WTC11 (cell line): ENCODE measurements around the gene SLC45A1. TPM values are rescaled to one million over a fixed set of nuclear protein-coding genes. Genes with fewer than 3 reads are reported as not detected.

ENCODE experiments used
- ATAC-seq: fragments of 200-7000 bp; cut with Tn5 transposase; 2 replicates; pipeline ENCODE4 v1.10.0; 2021; ENCODE audit warnings: mild to moderate bottlenecking, moderate library complexity
- CTCF ChIA-PET: fragments of 300-600 bp; sonication (Branson Sonifier 250); formaldehyde crosslinking; loops from one replicate; lab custom pipeline; 2021; ENCODE audit warnings: antibody characterized with exemption; lab: Charles Lee
- POLR2A ChIA-PET: fragments of 350-600 bp; sonication (Branson Sonifier 250); formaldehyde crosslinking; loops from one replicate; lab custom pipeline; 2021; ENCODE audit warnings: antibody characterized with exemption; lab: Charles Lee
- DNase-seq: peaks from one replicate; pipeline ENCODE4 v3.0.0; 2021; ENCODE audit warnings: low spot score
- H3K27ac Mint-ChIP-seq: 2 replicates; pipeline ENCODE4 v1.8.0; 2021; ENCODE audit warnings: mixed read lengths
- H3K27me3 Mint-ChIP-seq: 2 replicates; pipeline ENCODE4 v1.8.0; 2021; ENCODE audit warnings: low read depth, mild to moderate bottlenecking, moderate library complexity, mixed read lengths
- H3K36me3 Mint-ChIP-seq: 2 replicates; pipeline ENCODE4 v1.8.0; 2021; ENCODE audit warnings: mixed read lengths
- H3K4me1 Mint-ChIP-seq: 2 replicates; pipeline ENCODE4 v1.8.0; 2022; ENCODE audit warnings: mixed read lengths
- H3K4me3 Mint-ChIP-seq: 2 replicates; pipeline ENCODE4 v1.8.0; 2021; ENCODE audit warnings: mild to moderate bottlenecking, moderate library complexity, mixed read lengths
- H3K9me3 Mint-ChIP-seq: 2 replicates; pipeline ENCODE4 v1.8.0; 2021; ENCODE audit warnings: mixed read lengths
- ATF6 ChIP-seq: sonication (generic); formaldehyde crosslinking; IDR thresholded peaks from 2 replicates; pipeline ENCODE4 v1.8.1; 2023; ENCODE audit warnings: mild to moderate bottlenecking, missing genetic modification reagents
- CBFB ChIP-seq: sonication (generic); formaldehyde crosslinking; IDR thresholded peaks from 2 replicates; pipeline ENCODE4 v1.8.1; 2022; ENCODE audit warnings: mild to moderate bottlenecking, low read depth, missing genetic modification reagents
- CREB1 ChIP-seq: sonication (generic); formaldehyde crosslinking; IDR thresholded peaks from 2 replicates; pipeline ENCODE4 v1.8.0; 2023; ENCODE audit warnings: mild to moderate bottlenecking, missing genetic modification reagents
- EMX1 ChIP-seq: fragments of 250-450 bp; sonication (Bioruptor Pico); IDR thresholded peaks from 2 replicates; pipeline ENCODE4 v1.8.0; 2021; ENCODE audit warnings: mild to moderate bottlenecking
- GABPB1 ChIP-seq: sonication (generic); formaldehyde crosslinking; IDR thresholded peaks from 2 replicates; pipeline ENCODE4 v1.8.1; 2023; ENCODE audit warnings: mild to moderate bottlenecking, missing genetic modification reagents
- JUN ChIP-seq: sonication (generic); formaldehyde crosslinking; IDR thresholded peaks from 2 replicates; pipeline ENCODE4 v1.8.0; 2023; ENCODE audit warnings: mild to moderate bottlenecking, missing genetic modification reagents
- NFYB ChIP-seq: sonication (generic); formaldehyde crosslinking; conservative IDR thresholded peaks from 2 replicates; pipeline ENCODE4 v1.8.0; 2022; ENCODE audit warnings: low read depth, missing genetic modification reagents
- TEAD4 ChIP-seq: sonication (generic); formaldehyde crosslinking; IDR thresholded peaks from 2 replicates; pipeline ENCODE4 v1.8.0; 2022; ENCODE audit warnings: mild to moderate bottlenecking, missing genetic modification reagents
- ZNF138 ChIP-seq: sonication (generic); formaldehyde crosslinking; conservative IDR thresholded peaks from 2 replicates; pipeline ENCODE4 v1.8.1; 2022; ENCODE audit warnings: mild to moderate bottlenecking, moderate library complexity, missing genetic modification reagents
- ZNF219 ChIP-seq: sonication (generic); formaldehyde crosslinking; IDR thresholded peaks from 2 replicates; pipeline ENCODE4 v1.8.0; 2023; ENCODE audit warnings: missing genetic modification reagents, mild to moderate bottlenecking, borderline replicate concordance
- ZNF416 ChIP-seq: fragments of 250-450 bp; sonication (Bioruptor Pico); IDR thresholded peaks from 2 replicates; pipeline ENCODE4 v1.9.0; 2021; ENCODE audit warnings: mild to moderate bottlenecking, inconsistent platforms
- ZNF671 ChIP-seq: fragments of 250-450 bp; sonication (Bioruptor Pico); IDR thresholded peaks from 2 replicates; pipeline ENCODE4 v1.8.0; 2021; ENCODE audit warnings: mild to moderate bottlenecking
- total RNA-seq: library from RNA; stranded (reverse); gene quantifications from 3 replicates; pipeline ENCODE4 v1.2.3, GENCODE V29; 2021
- TF ChIP-seq, protein P1 (sequence below): fragments of 250-450 bp; sonication (Bioruptor Pico); IDR thresholded peaks from 2 replicates; pipeline ENCODE4 v1.9.0; 2021; ENCODE audit warnings: mild to moderate bottlenecking, borderline replicate concordance
- TF ChIP-seq, protein P2 (sequence below): sonication (generic); formaldehyde crosslinking; IDR thresholded peaks from 2 replicates; pipeline ENCODE4 v1.8.0; 2022; ENCODE audit warnings: mild to moderate bottlenecking, missing genetic modification reagents
- TF ChIP-seq, protein P3 (sequence below): fragments of 250-450 bp; sonication (Bioruptor Pico); IDR thresholded peaks from 2 replicates; pipeline ENCODE4 v1.9.0; 2021; ENCODE audit warnings: mild to moderate bottlenecking
- TF ChIP-seq, protein P4 (sequence below): sonication (generic); formaldehyde crosslinking; IDR thresholded peaks from 2 replicates; pipeline ENCODE4 v1.8.0; 2022; ENCODE audit warnings: mild to moderate bottlenecking, missing genetic modification reagents

SLC45A1 gene
- total RNA-seq, 1 experiment from 2014 or later: 2.3 TPM

GRCh38 chr1:8382608-8383505, 64.9 kb downstream of the SLC45A1 start:
- no peak for TF ChIP-seq JUN (CRISPR knock-in tag)
- no peak for TF ChIP-seq ATF6 (CRISPR knock-in tag)
- no peak for TF ChIP-seq ZNF416 (CRISPR knock-in tag)
- TF ChIP-seq ZNF219 (CRISPR knock-in tag): no peak
- TF ChIP-seq TEAD4 (CRISPR knock-in tag): no peak
- TF ChIP-seq ZNF671: no peak
- TF ChIP-seq CREB1: no peak
- no peak for TF ChIP-seq GABPB1 (CRISPR knock-in tag)
- TF ChIP-seq NFYB (CRISPR knock-in tag): no peak
- TF ChIP-seq, protein P1, sequence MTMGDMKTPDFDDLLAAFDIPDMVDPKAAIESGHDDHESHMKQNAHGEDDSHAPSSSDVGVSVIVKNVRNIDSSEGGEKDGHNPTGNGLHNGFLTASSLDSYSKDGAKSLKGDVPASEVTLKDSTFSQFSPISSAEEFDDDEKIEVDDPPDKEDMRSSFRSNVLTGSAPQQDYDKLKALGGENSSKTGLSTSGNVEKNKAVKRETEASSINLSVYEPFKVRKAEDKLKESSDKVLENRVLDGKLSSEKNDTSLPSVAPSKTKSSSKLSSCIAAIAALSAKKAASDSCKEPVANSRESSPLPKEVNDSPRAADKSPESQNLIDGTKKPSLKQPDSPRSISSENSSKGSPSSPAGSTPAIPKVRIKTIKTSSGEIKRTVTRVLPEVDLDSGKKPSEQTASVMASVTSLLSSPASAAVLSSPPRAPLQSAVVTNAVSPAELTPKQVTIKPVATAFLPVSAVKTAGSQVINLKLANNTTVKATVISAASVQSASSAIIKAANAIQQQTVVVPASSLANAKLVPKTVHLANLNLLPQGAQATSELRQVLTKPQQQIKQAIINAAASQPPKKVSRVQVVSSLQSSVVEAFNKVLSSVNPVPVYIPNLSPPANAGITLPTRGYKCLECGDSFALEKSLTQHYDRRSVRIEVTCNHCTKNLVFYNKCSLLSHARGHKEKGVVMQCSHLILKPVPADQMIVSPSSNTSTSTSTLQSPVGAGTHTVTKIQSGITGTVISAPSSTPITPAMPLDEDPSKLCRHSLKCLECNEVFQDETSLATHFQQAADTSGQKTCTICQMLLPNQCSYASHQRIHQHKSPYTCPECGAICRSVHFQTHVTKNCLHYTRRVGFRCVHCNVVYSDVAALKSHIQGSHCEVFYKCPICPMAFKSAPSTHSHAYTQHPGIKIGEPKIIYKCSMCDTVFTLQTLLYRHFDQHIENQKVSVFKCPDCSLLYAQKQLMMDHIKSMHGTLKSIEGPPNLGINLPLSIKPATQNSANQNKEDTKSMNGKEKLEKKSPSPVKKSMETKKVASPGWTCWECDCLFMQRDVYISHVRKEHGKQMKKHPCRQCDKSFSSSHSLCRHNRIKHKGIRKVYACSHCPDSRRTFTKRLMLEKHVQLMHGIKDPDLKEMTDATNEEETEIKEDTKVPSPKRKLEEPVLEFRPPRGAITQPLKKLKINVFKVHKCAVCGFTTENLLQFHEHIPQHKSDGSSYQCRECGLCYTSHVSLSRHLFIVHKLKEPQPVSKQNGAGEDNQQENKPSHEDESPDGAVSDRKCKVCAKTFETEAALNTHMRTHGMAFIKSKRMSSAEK (CRISPR knock-in tag): no peak
- TF ChIP-seq, protein P2, sequence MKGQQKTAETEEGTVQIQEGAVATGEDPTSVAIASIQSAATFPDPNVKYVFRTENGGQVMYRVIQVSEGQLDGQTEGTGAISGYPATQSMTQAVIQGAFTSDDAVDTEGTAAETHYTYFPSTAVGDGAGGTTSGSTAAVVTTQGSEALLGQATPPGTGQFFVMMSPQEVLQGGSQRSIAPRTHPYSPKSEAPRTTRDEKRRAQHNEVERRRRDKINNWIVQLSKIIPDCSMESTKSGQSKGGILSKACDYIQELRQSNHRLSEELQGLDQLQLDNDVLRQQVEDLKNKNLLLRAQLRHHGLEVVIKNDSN: no peak
- TF ChIP-seq CBFB (CRISPR knock-in tag): no peak
- TF ChIP-seq, protein P3, sequence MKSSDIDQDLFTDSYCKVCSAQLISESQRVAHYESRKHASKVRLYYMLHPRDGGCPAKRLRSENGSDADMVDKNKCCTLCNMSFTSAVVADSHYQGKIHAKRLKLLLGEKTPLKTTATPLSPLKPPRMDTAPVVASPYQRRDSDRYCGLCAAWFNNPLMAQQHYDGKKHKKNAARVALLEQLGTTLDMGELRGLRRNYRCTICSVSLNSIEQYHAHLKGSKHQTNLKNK (CRISPR knock-in tag): no peak
- no peak for TF ChIP-seq EMX1 (CRISPR knock-in tag)
- TF ChIP-seq ZNF138: no peak
- TF ChIP-seq, protein P4, sequence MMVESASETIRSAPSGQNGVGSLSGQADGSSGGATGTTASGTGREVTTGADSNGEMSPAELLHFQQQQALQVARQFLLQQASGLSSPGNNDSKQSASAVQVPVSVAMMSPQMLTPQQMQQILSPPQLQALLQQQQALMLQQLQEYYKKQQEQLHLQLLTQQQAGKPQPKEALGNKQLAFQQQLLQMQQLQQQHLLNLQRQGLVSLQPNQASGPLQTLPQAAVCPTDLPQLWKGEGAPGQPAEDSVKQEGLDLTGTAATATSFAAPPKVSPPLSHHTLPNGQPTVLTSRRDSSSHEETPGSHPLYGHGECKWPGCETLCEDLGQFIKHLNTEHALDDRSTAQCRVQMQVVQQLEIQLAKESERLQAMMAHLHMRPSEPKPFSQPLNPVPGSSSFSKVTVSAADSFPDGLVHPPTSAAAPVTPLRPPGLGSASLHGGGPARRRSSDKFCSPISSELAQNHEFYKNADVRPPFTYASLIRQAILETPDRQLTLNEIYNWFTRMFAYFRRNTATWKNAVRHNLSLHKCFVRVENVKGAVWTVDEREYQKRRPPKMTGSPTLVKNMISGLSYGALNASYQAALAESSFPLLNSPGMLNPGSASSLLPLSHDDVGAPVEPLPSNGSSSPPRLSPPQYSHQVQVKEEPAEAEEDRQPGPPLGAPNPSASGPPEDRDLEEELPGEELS (CRISPR knock-in tag): no peak

More at GRCh38 chr1:8382608-8383505, 64.9 kb downstream of the SLC45A1 start:
- Mint-ChIP-seq H3K4me1 (peaks cover 79% of the 10 kb centered on the region), H3K4me3 (no peak overlapping the region), H3K9me3 (no peaks in the 10 kb centered on the region), H3K27me3 (no peaks in the 10 kb centered on the region), H3K36me3 (0 out of 2 replicates have a peak, but pooled peaks cover 2% of the 10 kb centered on the region), H3K27ac (peak overlapping the region; percentile 90)
- no peak for ATAC-seq
- DNase-seq: no peak
- ChIA-PET POLR2A (interaction anchor here (1.1 kb wide), 1 partner anchor 24 kb away, joined by 3 read pairs; no protein-coding TSS in a partner anchor), CTCF (interaction anchor here (0.6 to 1.6 kb wide), 8 partner anchors 11 to 466 kb away, joined by 3 to 7 read pairs (median 4); no protein-coding TSS in a partner anchor)
